PFSK-1 (cell line): Measurements from ENCODE around the gene RASGRF1.

Experiments used
- FOXP2 ChIP-seq: optimal IDR thresholded peaks from 2 replicates; pipeline ENCODE3; 2011; ENCODE audit warnings: borderline replicate concordance, control low read depth, inconsistent platforms; ENCODE audit not compliant: insufficient read depth; ENCODE audit errors: extremely low read length, extremely low read depth
- POLR2AphosphoS5 ChIP-seq: IDR thresholded peaks from 2 replicates; pipeline ENCODE4 v1.6.1; 2012; ENCODE audit warnings: low read depth, mild to moderate bottlenecking, control low read depth, low read length, moderate library complexity
- REST ChIP-seq, 2 experiments: IDR thresholded peaks; 2 replicates each; pipeline versions ENCODE4 v1.6.1 to v1.8.0; 2011 to 2012; ENCODE audit warnings: low read depth in 2 of 2, low read length in 2 of 2, control low read depth in 1 of 2, inconsistent platforms in 1 of 2, mild to moderate bottlenecking in 1 of 2, moderate library complexity in 1 of 2; ENCODE audit not compliant: insufficient read depth in 1 of 2
- SIN3A ChIP-seq: IDR thresholded peaks from 2 replicates; pipeline ENCODE4 v1.6.1; 2012; ENCODE audit warnings: mild to moderate bottlenecking, low read length, moderate library complexity, borderline replicate concordance; ENCODE audit not compliant: insufficient read depth
- TAF1 ChIP-seq: IDR thresholded peaks from 2 replicates; pipeline ENCODE4 v1.6.1; 2012; ENCODE audit warnings: low read length, control low read depth, borderline replicate concordance; ENCODE audit not compliant: insufficient read depth

RASGRF1 gene

GRCh38 chr15:79004336-79004735 lies 86.2 kb downstream of the RASGRF1 start:
- TF ChIP-seq TAF1 (no peak), FOXP2 (no peak), REST (IDR thresholded peaks at IDR 0.05; ENCODE audit: insufficient read depth in 1 of 2, low read depth in 2 of 2, low read length in 2 of 2) (no peak), POLR2AphosphoS5 (no peak), SIN3A (no peak)

- TF ChIP-seq REST (IDR thresholded peaks at IDR 0.05; ENCODE audit: insufficient read depth in 1 of 2, low read depth in 2 of 2, low read length in 2 of 2) (no peak), SIN3A (no peak), TAF1 (no peak), POLR2AphosphoS5 (no peak), FOXP2 (no peak)
Observed at GRCh38 chr15:79003896-79004295, 86.7 kb downstream of the RASGRF1 start.

GRCh38 chr15:79003301-79003700 lies 87.3 kb downstream of the RASGRF1 start:
- TF ChIP-seq FOXP2 (no peak), TAF1 (no peak), SIN3A (no peak), POLR2AphosphoS5 (no peak), REST (IDR thresholded peaks at IDR 0.05; ENCODE audit: insufficient read depth in 1 of 2, low read depth in 2 of 2, low read length in 2 of 2) (no peak)

DNA sequence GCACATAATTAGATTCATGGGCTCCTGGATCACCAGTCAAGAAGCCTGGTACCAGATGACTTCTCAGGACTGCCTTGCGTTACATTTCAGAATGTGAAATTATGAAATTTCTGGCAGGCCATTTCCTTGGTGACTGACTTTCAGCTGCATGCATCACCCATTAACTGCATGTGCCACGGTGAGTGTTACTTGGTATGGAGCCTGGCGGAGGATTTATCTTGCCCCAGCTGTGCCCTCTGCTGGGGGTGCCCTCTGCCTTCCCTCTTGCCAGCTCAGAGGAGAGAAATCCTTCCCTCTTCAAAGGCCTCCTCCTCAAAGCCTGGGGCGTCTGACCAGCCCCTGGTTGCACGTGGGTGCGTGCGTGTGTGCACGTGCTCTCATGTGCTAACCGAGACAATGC lies 88.0 kb downstream of the RASGRF1 start:
- TF ChIP-seq TAF1 (no peak), POLR2AphosphoS5 (no peak), SIN3A (no peak), FOXP2 (no peak)

DNA sequence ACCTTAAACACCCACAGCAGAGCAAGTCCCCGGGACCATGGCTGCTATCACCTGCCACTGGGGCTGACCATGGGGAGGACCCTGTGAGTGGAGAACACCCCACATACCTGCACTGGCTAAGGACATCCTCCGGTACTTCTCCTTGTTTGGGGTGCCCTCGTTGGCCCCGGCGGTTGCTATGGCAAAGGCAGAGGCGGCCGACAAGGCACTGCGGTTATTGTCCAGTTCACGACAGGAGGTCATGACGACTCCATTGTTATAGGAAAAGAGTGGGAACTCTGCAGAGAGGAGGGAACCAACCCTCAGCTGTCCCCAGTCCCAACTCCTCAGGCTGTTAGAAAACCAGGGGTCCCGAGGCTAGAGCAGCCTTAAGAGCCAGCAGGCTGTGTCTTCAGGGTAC lies 90.9 kb downstream of the RASGRF1 start:
- no peak for TF ChIP-seq TAF1
- no peak for TF ChIP-seq REST (IDR thresholded peaks at IDR 0.05; ENCODE audit: insufficient read depth in 1 of 2, low read depth in 2 of 2, low read length in 2 of 2)
- no peak for TF ChIP-seq FOXP2
- no peak for TF ChIP-seq SIN3A
- TF ChIP-seq POLR2AphosphoS5 = no peak

DNA sequence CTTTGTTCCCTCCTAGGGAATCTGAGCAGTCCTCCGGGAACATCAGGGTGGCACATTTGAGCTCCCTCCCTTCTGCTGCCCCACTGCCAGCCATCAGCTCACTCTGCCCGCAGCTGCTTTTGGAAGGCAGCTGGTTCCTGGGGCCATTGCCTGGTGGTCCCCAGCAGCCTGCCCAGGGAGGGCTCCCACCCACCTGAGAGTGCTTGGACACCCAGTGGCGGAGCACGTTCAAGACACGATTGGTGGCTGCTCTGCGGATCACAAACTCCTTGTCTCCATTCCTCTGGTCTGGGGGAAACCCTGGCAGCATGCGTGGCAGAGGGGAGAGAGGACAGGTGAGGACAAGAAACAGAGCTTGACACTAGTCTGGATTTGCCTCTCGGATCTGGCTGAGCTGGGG lies 92.1 kb downstream of the RASGRF1 start:
- TF ChIP-seq REST (IDR thresholded peaks at IDR 0.05; ENCODE audit: insufficient read depth in 1 of 2, low read depth in 2 of 2, low read length in 2 of 2) (no peak), FOXP2 (no peak), POLR2AphosphoS5 (no peak), SIN3A (no peak), TAF1 (no peak)
